SKM-1 (cell line): ENCODE measurements around the gene FTCDNL1.
A peak's percentile ranks its signal among the peaks of the same experiment; 100 is the strongest.

Experiments
- DNase-seq: peaks from one replicate; lab custom pipeline; 2025; ENCODE audit not compliant: unreplicated experiment; lab: John Stamatoyannopoulos, UW

Gene FTCDNL1

DNA sequence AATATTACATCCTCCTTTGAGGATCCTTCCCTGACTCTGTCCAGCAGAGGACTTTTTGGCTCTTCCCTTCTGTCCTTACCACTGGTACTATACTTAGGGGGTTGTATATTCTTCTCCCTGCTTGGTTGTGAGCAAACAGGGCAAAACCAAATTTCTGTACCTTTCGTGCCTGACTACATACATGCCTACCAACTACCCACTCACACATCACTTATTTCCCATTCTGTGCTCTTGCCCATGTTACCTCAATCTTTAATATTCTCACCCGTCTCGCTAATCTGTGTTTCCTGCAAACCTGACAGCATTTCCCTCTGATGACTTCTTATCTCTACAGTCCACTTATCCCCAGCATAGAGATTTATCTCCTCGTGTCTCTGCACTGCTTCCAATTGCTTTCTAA lies 58.6 kb downstream of the FTCDNL1 start:
- DNase-seq = no peak

DNA sequence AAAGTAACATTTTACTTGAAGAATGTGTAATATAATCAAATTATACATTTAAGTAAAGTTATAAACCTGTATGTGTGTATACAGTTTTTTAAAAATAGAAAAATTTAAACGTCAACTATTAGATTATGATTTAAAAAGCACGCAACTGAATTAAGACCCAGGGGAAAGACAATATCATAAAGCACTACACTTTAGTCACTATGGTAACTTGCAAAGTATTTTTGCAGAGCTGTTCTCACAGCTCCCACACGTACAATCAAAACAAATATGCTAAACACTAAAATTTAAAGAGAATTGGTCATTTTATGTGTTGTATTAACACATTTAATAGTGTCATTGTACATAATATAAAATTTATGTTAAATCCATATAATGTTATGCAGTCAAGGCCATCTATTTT lies 59.7 kb downstream of the FTCDNL1 start:
- no peak for DNase-seq

DNA sequence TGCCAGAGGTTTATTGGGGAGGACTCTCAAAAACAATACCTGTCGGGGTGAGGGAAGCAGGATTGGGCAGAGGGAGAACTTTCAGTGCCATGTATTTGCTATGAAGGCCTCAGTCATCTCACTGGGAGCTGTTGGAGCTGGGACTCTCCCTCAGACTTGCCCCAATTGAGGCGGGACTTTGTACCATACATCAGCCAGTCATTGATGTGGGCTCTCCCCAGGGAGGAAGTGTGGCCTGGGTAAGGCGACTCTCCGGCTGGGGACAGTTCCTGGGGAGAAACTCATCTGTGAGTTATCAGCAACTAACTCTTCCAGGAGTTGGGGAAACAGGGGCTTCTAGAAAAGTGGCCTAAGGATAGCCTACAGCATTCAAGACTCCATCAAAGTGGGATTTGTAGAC lies 66.5 kb downstream of the FTCDNL1 start:
- DNase-seq = no peak

DNA sequence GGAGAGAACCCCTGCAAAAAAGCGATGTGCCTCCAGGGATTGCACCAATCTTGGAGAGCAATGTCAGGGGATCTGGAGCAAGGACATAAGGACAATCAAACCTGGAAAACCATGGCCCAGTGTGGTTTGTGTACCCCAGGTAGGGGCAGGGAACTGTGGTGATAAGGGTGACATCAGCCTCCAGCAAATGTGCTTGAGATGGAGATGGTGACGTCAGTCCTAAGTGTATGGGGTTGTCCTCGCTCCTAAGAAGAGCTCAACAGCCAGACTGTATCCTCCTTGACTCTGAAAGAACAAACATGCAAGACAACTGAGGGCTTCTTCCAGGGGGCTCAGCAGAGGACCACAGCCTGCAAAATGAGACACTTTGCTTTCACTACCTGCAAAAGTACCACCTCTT lies 71.4 kb downstream of the FTCDNL1 start:
- DNase-seq = no peak

DNA sequence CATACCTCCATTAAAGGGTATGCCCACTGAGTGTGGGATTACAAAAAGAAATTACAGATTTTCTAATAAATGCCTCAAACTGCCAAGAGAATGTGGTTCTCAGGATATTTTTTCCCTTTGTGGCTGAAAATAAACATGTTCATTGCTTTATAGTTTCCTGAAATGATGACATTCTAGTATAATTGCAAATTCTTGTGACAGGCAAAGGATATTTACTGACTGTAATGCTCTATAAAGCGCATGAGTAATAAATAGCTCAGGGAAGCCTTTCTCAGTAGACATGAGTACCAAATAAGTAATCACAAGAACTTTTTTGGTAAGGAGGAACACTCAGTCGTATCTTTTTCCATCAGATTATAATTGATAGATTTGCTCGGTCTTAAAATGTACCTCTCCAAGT lies 72.3 kb downstream of the FTCDNL1 start:
- DNase-seq = no peak

DNA sequence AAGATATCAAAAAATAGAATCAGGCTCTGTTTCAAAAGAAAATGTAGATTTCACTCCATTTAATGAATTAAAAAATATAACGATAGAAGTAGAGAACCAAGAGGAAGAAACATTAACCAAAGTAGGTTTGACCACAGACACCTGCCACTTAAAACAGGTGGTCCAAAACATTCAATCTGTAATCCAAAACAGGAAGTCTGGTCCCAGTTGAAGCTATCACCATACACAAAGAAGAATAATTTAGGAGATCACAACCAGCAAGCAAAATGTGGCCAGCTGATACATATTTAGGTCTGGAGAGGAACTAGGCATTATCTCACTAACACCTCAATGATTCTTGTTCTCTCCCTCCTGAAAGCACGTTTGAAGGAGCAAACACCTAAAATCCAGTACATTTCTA lies 73.1 kb downstream of the FTCDNL1 start:
- no peak for DNase-seq

DNA sequence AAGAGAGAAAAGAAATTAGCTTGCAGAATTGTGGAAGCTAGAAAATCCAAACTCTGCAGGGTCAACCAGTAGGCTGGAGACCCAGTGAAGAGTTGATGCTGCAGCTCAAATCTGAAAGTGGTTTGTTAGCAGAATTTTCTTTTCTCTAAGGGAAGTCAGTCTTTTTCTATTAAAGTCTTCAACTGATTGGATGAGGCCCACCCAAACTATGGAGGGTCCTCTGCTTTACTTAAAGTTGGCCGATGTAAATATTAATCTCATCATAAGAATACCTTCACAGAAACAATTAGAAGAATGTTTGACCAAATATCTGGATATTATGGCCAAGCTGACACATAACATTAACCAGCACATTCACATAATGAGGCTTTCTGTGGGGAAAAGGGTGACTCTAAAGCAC lies 73.7 kb downstream of the FTCDNL1 start:
- no peak for DNase-seq

DNA sequence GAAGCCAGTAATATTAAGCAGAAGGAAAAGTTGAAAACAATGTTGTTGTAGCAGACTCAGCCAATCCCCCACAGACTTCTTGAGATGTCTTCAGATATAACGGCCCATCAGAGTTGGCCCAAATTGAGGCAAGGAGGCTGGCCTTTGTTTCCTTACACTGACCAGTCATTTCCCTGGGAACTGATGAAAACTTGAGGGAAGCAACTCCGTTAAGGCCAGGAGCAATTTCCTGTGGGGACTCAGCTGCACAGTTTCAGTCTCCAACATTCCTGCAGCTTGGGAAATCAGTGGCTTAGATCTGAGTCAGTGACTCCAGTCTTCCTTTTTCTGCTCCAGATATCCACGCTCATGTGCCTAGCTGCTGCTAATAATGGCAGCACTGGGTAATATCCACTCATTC lies 75.7 kb downstream of the FTCDNL1 start:
- no peak for DNase-seq

DNA sequence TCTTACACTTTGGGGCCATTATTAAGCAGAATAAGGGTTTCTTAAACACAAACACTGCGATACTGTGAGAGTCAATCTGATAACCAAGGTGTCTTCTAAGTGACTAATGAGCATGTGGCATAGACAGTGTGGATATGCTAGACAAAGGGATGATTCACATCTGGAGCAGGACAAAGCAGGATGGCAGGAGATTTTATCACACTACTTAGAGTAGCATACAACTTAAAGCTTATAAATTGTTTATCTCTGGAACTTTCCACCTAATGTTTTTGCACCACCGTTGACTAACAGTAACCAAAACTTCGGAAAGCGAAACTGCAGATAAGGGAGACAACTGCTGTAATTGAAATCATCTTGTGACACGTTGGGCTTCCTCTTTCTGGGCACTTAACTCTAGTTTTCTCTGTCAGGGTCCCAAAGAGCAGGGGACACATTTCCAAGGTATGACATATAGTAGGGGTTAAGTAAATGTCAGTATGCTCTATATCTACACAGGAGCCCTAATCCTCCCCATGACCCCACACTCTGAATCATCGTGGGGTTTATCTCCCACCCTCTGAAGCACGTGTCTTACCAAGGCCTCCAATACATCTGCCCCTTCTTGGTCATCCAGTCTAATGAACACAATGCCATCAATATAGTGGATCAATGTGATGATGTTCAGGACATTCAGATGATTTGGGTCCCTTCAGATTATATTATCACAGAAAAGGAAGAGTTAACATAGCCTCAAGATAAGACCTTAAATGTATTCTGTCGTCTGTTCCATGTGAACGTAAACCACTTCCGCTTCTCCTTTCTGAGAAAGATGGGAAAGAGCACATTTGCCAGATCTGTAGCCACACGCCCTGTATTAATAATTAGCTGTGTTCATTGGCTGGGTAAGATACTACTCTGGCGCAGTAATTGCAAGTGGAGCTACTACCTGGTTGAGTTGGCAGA lies 78.7 kb downstream of the FTCDNL1 start:
- DNase-seq = peak; percentile 5

DNA sequence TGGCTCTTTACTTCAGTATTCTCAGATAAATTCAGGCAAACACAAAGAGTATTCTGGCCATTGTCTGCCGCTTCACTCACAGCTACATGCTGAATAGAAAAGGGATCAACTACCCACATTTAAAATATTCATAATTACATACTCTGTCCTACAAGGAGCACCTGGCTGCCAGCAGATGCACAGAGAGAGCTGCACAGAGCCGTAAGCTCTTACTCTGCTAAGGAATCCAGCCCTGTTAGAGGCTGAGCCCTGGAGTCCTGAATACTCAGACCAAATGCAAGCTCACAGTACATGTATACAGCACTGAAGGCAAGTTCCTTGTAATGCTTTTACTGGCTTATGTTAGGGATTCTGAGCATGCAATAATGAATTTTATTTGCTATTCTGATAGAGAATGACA lies 80.3 kb downstream of the FTCDNL1 start:
- no peak for DNase-seq

DNA sequence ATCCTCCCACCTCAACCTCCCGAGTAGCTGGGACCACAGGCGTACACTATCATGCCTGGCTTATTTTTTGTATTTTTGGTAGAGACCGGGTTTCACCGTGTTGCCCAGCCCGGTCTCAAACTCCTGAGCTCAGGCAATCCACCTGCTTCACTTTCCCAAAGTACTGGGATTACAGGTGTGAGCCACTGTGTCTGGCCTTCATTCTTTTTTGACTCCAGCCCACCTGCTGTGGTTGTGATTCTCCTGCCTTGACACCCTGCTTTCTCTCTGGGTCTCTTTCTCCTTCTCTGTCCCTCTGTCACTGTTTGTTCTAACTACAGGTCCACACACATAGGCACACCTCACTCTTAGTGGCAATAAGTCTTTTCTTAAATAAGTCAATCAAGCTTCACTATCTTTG lies 85.3 kb downstream of the FTCDNL1 start:
- DNase-seq = no peak

DNA sequence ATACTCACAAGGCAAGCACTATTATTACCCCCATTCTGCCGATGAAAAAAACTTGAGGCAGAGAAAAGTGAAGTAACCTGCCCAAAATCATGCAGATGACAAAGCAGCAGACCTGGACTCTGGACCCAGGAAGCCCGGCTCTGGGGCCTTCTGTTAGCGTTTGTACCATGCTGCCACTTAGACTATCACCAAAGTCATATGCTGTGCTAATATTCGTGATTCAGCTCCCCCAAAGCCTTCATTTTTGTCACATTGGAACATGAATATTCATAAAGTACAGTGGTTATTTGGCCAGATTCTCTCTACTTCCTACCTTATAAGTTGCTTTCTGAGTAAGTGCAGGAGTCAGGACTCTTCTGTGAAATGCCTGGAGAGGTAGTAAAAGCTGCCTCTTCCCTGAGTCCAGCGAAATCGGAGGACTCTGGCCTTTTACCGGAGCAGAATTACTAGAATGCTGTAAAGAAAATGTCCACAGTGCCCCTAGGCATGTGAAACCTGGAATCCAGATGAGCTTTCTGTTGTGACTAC lies 86.7 kb downstream of the FTCDNL1 start:
- no peak for DNase-seq

DNA sequence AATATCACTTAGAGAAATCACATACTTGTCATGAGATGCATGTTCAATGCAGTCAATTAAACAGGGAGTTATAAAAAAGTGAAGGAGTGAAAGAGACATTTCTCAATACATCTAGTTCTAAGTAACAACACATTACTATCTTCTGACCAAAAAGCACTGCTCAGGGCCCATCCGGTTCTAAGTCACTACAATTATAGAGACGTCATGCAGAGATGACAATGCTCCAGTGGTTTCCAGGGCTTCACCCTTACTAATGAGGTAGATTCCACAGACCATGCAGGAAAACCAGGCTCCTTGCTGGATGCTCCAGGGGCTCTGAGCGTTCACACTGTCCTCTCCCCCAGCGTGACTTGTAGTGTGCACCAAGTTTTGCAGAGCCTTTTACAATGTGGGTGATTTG lies 88.0 kb downstream of the FTCDNL1 start:
- no peak for DNase-seq

DNA sequence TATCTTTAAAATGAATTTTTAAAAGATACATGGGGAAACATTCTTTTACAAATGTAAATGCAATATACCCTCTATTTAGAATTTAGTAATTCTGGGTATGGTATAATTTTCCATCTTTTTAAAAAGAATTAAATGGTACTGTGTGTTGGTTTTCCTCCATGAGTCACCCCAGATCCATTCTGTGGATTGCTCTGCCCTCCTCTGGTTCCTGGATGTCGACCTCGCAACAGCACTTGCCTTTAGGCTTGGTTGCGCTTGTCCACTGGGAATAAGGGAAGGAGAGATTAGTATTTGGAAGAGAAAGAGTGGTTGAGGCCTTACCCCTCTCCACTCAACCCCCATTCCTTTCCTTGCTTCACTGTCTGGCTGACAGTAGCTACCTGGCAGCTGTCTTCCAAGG lies 90.4 kb downstream of the FTCDNL1 start:
- no peak for DNase-seq

DNA sequence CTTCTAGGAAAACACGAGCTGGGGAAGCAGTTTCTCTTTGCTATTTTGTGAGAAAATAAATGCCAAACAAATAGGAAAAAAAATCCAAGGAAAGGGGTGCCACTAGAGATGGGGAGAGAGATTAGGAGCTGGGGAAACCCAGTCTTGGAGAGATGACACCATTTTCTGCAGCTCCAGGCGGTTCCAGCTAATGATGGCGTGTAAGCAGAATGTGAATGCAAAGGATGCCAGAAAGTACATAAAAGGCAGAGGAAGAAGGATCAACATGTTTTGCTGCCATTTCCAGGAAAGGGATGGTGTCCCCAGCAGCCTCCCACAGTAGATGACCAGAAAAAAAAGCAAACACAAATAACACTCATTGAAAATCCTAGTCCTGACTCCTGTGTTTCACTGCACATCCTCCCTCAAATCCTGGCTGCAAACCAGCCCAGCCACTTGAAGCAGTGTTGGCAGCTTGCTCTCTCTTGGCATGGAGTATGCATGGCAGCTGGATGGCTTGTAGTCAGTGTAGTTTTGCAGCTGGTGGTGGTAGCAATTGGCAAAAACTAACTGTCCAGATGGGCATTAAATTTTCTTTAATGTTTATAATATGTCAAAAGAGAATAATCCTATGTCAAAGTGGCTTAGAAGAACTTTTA lies 93.6 kb downstream of the FTCDNL1 start:
- no peak for DNase-seq

DNA sequence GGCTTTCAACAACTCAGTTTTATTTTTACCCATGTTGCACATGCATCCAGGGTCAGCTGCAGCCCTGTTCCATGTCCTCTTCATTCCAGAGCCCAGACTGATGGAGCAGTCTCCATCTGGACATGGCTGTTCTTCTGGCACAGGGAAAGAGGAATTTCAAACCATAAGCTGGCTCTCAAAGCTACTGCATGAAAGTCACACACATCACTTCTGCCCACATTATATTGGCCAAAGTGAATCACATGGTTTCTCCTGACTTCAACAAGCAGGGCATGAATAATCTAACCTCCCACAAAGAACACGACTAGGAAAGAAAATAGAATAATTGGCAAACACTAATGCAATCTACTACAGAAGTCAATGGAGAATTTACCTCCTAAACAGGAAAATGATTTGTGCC lies 94.2 kb downstream of the FTCDNL1 start:
- no peak for DNase-seq

DNA sequence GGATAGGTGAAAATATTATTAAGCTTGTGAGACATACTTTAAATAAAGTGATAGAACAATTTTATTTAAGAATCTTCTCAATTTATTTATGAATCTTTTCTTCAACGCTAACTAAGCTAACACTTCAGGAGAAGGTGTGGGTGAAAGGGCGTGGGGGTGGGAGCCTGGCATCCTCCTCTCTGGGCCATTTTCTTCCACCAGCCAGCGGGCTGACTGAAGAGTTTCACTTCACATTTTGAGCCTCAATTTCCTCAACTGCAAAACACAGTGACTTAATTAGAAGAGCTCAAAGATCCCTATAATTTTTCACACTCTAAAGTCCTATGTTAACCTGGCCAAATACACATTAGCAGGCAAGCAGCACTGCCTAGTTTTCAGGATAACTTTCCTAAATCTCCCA lies 94.8 kb downstream of the FTCDNL1 start:
- no peak for DNase-seq

DNA sequence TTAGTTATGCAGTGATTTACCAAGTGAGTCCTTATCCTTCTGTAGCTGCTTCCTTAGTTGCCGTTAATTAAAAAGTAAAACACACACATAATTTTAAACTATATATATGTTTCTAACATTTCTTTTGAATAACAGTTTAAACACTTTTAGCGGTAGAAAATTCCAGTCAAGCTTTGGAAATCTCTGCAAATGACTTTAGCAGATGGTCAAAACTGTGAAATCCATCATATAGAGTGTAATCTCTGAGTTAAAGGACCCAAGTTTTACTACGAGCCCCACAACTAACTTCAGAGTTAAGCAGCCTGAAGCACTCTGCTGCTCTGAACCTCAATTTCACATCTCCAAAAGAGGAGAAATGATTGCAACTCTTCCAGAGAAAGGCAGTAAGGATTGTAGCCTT lies 96.2 kb downstream of the FTCDNL1 start:
- DNase-seq = no peak

DNA sequence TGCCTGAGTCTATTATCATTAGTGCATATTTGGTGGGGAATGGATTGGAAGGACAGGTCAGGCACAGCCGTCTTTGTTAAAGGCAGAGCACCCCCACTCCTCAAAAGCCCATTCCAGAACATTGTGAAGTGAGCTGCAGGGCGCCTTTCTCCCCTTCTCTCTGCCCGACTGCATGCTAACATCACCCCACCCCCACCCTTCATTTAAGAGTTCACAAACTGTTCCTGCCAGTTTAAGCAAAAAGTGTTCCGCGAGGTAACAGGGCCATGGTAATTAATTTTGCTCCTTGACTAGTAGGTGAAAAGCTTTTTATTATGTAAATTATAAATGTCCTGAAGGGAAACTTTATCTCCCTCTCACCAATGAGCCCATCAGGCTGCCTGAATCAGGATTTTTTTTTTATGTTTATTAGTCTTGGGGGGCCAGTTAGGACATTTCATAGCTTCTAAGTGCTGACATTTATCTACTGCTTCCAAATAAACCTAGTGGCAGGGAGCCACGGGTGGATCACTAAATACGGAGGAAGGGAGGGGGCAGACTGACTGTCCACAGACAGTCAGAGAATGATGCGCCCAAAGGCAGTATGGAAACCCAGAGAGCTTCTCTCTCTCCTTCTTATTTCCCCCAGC lies 99.4 kb downstream of the FTCDNL1 start:
- no peak for DNase-seq

DNA sequence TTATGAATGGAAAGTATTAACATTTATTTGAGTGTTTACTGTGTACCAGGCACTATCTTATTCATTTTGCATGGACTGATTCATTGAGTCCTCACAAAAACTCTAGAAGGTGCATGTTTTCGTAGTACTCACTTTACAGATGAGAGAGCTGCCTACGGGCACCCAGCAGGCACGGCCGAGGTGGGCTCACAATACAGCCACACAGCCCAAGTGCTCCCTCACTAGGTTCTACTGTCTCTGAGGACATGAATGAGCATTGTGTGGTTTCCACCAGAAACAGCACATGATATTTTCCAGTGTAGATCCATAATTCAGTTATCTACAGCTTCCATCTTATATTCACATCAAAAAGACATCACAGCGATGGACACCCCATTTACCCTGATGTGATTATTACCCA lies 101.4 kb downstream of the FTCDNL1 start:
- no peak for DNase-seq

DNA sequence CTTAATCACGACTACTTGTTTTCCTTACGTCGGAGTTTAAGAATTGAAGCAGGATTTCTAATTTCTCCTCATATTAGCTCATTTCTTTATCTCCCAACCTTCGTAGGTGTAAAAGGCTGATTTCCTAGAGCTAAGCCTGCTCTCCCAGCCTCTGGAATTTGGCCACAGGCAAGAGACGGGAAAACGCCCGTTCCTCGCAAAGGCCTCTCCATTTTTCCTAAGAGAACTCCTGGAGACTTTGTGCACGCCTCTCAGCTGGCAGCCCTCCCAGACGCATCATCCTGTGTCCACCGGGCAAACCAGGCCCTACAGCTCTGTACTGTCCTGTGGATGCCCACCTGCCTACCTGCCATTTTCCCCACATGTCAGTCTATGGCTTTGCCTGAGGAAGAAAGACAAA lies 106.3 kb downstream of the FTCDNL1 start:
- DNase-seq = no peak

DNA sequence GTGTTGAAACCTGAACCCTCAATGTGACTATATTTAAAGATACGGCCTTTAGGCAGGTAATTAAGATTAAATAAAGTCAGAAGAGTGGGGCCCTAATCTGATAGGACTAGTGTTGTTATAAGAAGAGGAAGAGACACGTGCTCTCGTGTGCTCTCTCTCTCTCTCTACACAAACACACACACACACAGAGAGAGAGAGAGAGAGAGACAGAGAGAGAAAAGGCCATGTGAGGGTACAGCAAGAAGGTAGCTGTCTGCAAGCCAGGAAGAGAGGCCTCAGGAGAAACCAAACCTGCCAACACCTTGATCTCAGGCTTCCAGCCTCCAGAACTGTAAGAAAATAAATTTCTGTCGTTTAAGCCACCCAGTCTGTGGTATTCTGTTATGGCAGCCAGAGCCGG lies 106.7 kb downstream of the FTCDNL1 start:
- no peak for DNase-seq
